Activated CD8-positive, alpha-beta memory T cell treated with anti-CD3 and anti-CD28 coated beads, Interleukin-2, amount 50 U/mL, for 1 hour (primary cell): ENCODE data around the gene SORBS1.

Experiments
- DNase-seq: peaks from one replicate; pipeline ENCODE4 v3.0.0-alpha.2; 2020; ENCODE audit errors: extremely low read depth

Gene SORBS1

DNA sequence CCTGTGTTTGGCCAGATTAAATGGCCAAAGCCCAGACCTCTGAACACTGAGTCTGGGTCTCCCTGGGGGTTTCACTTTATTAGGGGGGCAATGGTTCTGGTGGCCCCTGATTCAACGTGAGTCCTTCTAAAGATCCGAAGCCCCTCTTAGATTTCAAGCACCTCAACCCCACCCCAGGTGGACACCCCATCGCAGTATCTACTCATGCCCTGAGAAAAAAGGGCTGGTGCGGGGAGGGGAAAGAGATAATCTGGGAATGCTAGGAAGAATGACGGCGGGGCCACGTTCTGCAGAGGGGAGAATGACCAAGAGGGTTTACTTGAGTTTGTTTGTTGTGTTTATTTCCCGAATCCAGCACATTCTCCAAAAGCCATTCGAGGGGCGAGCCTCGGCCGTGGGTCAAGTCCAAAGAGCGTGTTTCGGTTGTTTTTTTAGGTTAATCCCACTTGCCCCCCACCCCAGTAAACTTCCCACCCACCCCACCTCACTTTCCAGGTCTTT lies 271.2 kb downstream of the SORBS1 start:
- no peak for DNase-seq

DNA sequence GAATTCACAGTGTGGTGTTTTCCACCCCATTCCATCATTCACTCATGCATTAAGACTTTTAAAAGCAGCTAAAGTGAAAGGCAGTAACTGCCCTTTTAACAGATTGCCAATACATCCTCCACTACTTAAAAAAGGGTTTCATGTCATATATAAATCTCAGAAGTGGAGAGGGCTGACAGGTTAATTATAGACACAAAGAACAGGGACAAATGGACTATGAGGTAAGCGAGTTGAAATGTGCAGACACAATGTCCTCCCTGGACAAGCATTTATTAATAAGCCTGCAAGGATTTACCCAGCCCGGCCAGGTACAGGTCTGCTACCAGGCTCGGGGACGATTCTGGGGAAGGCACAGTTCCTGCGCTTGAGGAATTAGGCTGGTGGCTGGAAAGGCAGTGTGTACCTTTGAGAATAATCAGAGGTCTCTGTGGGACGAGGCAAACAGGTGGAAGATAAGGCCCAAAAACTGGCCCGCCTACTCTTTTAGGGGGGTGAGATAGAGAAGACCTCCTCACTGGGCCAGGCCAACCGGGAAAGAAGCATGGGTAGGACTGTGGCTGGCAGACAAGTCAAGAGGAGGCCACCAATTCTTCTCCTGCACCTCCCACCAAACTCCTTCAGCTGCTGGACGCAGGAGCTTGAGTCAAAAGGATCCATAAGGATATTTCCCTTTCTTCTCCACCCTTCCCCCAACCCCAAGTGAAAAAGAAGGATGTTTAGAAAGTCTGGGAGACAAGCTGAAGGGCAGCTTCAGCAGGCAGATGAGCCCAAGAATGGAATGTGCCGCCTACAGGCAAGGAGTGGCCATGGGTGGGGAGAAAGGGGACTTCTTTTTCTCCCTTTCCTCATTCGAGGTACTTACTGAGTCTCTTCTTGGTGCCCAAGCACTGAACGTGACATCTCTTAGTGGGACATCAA lies 271.9 kb downstream of the SORBS1 start:
- DNase-seq = no peak

- no peak for DNase-seq
Measured at GRCh38 chr10:95288303-95288702, 272.9 kb downstream of the SORBS1 start.

DNA sequence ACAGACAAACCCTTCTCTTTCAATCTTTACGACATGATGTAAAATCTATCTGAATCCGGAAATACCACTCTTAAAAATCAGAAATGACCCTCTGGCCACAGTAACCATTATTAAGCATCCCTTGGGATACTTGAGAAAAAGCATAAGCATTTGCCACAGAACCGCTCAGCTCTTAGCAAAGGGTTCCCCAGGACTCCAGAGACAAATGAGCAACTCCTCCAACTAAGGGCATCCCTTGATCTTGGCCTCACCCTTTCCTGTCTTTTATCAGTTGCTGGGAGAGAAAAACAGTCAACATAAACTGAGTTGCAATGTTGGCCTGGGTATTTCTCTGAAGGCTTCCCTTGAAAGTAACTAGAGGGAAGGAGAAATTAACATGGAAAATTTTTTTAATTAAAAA lies 273.9 kb downstream of the SORBS1 start:
- no peak for DNase-seq

DNA sequence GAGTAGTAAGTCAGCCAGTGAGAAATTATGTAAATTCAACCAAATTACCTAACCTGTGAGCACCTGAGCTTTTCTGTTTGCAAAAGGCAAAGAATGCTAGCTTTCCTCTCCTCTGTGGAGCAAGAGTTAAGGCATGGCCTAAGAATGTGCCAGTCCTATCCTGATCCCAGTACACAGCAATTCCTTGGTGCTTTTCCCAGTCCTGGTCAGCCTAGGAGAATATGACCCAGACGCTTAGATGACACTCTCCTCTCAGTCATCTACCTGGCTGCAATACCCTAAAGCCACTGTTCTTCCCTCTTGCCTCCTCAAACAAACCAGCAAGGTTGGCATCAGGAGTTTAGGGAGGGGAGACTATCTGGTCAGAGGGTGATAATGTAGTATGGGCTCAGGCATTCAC lies 274.5 kb downstream of the SORBS1 start:
- DNase-seq = no peak

DNA sequence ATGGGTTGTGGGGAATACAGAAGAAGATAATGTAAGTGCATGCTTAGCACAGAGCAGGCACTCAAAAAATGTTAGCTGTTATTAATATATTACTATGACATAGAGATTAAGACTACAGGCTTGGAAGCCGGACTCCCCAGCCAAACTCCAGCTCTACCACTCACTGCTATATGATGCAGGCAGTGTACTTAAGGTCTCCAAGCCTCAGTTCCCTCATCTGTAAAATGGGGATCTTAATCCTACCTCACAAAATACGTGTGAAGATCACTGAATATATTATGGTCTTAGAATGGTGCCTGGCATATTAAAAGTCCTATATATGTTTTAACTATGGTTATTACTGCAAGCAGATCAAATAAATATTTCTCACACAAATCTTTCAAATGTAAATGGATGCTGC lies 275.6 kb downstream of the SORBS1 start:
- DNase-seq = no peak

- no peak for DNase-seq
Measured at GRCh38 chr10:95284807-95285206, 276.4 kb downstream of the SORBS1 start.

DNA sequence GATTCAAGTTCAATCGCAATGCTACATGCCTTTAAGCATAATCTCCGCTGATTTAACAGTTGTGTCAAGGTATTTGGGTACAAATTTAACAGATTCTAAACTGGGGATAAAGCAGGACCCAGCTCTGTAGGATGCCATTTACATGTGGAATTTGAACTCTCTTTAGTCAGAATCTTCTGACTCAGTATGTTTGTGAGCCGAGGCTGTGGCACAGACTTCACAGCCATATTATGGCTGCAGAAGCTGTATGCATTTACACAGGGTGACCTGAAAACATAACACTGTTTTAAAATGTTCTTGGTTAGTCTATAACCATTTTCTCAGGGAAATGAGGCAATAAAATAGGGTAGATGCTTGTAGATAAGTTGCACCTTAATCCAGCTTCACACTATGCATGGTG lies 279.1 kb downstream of the SORBS1 start:
- no peak for DNase-seq

DNA sequence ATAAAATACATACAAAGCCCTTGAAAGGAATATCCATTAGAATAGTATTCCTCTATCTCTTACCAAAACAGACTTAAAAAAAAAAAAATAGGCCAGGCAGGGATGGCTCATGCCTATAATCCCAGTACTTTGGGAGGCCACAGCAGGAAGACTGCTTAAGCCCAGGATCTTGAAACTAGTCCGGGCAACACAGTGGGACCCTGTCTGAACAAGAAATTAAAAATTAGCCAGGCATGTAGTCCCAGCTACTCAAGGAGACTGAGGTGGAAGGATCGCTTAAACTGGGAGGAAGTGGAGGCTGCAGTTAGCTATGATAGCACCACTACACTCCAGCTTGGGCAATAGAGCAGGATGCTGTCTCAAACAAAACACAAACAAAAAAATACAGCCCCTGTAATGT lies 280.0 kb downstream of the SORBS1 start:
- DNase-seq = no peak

- no peak for DNase-seq
Measured at GRCh38 chr10:95280637-95281036, 280.5 kb downstream of the SORBS1 start.

DNA sequence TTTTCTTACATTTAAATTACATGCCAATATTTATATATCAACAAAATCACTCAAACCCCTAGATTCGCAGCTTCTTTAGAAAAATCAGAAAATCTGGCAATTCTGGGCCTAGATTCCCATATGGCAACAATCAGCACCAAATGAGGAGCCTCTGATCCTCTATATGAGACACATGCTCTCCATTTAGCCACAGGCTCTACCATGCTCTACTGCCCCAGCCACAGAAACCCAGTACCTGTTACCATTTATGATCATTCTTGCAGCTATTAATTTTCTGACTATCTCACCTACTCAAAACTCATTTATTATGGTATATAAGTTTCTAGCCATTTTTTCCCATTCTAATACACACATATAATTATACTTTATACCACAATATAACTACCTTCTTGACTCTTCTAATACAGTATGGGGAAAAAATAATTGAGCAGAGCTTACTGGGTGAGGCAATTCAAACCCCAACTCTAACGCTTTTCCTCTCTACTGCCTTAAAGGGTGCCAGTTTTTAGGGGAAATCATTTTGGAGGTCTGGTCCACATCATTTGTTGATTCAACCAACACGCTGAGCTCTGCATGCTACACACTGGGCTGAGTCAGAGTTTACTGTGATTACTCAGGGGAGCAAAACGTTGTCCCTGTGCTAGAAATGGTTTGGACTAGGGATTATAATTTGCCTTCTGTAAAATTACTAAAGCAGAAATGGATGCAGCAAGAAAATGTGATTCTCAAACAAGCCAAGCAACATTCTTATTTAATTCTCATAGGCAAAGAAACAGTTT lies 281.9 kb downstream of the SORBS1 start:
- no peak for DNase-seq

DNA sequence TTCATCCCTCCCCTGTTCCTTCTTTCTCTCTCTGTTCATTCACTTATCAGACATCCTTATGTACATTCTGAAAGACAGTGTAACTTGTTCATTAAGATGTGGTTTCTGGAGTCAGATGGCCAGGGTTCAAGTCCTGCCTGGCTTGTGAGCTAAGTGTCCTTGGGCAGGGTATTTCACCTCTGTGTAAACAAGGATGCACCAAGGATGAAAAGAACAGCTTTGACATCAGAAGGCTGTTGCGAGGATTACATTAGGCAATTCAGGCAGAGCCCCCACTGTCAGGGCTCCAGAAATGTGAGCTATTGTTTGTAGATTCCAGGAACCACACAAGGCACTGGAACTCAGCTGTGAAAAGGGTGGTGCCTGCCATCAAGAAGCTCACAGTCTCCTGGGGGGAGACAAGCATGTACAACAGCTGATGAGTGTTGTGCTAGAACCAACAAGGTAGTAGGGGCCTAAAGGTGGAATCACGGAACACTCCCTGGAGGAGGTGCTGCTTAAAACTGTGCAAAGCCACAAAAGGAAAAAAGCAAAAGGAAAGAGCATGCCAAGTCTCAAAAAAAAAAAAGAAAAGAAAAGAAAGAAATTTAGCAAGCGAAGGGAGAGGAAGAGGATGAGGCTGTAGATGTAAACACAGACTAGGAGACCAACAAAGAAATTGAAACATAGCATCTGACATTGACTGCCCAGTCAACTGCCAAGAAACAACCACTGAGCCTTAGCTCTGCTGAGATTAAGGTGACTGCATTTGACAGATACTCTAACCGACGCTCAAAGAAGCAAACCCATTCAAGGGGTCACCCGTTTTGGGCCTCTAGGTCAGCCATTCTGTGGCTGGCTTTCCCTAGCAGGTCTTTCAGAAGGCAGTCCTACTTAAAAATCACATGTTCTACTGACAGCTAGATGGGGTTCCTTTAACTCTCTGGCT lies 282.8 kb downstream of the SORBS1 start:
- DNase-seq = no peak

GRCh38 chr10:95277614-95278013 lies 283.6 kb downstream of the SORBS1 start:
- no peak for DNase-seq

DNA sequence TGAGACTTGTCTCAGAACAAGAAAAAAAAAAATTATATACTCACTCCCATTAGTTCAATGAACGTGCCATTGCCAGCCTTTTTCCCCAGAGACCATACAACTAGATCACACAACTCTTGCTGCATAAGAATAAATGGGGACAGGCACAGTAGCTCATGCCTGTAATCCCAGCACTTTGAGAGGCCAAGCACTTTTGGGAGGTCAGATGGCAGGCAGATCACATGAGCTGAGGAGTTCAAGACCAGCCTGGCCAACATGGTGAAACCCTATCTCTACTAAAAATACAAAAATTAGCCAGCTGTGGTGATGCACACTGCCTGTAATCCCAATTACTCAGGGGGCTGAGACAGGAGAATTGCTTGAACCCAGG lies 284.0 kb downstream of the SORBS1 start:
- no peak for DNase-seq

GRCh38 chr10:95276367-95277200 lies 284.6 kb downstream of the SORBS1 start:
- no peak for DNase-seq

DNA sequence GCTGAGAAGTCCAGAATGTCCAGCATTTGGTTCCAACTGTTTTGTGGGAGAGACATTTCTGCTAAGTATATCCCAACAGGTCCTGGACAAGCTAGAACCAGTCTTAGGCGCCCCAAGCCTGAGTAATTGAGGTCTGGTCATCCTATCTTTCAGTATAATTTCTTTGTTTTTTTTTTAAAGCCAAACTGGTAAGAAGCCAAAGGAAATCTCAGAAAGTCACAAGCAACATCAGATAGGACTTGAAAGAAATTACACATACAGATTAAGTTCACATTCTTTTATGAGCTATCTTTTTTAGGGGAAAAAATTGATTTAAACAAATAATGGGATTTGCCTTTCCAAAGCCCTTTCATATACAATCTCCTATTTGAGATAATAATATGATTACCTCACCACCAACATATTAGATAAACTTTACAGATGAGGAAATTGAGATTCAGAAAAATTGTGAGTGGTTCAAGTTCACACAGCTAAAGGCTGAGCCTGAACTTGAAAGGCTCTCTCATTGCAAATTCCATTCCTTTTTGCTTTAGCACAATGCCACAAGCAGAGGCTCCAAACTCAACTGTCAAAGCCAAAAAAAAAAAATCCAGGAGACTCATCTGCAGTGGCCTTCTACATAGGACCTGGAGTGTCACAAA lies 285.3 kb downstream of the SORBS1 start:
- DNase-seq = no peak

DNA sequence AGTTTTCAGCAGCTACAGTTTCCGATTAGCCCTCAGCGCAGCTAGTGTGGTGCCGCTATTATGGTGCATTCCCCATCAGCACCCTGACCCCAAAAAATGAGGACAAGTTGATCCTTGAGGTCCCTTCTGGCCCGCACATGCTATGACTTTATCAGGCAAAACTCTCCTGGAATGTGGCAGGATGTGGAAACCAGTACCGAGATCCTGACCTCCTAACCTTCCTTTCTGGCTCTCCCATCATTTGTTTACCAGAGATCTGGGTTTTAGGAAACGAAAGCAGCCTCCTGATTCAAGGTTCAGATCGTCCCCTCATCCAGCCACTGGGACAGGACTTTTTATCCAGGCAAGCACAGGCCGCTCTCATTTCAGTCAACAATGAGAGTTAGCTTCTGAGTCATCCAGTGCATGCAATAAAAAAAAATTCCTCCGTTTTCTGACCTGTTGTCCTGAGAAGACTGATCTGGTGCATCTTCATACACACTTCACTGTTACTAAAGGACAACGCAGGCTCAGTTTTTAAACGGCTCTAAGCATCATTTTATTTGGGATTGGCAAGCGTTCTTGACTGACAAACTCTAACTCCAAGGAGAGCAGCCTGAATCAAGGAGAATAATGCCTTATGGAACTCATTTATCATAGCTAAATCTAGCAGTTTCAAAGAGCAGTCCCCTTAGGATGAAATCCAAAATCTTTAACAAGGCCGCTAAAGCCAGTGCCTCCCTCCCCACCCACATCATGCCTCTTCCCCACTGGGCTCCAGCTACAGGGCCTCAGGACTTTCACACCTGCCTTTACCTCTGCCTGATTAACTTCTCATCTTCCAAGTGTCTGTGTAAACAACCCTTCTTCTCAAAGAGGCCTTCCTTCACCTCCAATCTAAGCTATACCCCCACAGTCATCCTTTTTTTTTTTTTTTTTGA lies 287.5 kb downstream of the SORBS1 start:
- DNase-seq = no peak

GRCh38 chr10:95268438-95268837 lies 292.7 kb downstream of the SORBS1 start:
- no peak for DNase-seq

- DNase-seq = no peak
Measured at GRCh38 chr10:95267251-95267650, 293.9 kb downstream of the SORBS1 start.
